Spinal cord (tissue), 10 donors: Measurements from ENCODE around the gene SHPK. TPM values are rescaled to one million over a fixed set of nuclear protein-coding genes. Genes with fewer than 3 reads are reported as not detected.

ENCODE experiments used
- DNase-seq, 6 donors: peaks; one replicate each; pipeline versions ENCODE4 v3.0.0 to v3.0.0-alpha.2; 2013 to 2015; ENCODE audit warnings: low spot score in 6 of 6, low read depth in 4 of 6
- H3K27ac ChIP-seq: one replicate; pipeline ENCODE4 v1.5.1; 2013; ENCODE audit warnings: low read depth, low read length, control low read depth
- H3K27me3 ChIP-seq: one replicate; pipeline ENCODE4 v1.6.1; 2013; ENCODE audit warnings: low read length; ENCODE audit not compliant: control insufficient read depth, insufficient read depth
- H3K36me3 ChIP-seq: one replicate; pipeline ENCODE4 v1.6.1; 2013; ENCODE audit warnings: low read length; ENCODE audit not compliant: control insufficient read depth, insufficient read depth
- H3K4me1 ChIP-seq: one replicate; pipeline ENCODE4 v1.6.1; 2013; ENCODE audit warnings: low read length; ENCODE audit not compliant: control insufficient read depth, insufficient read depth
- H3K4me3 ChIP-seq: one replicate; pipeline ENCODE4 v1.5.1; 2013; ENCODE audit warnings: low read depth, low read length, control low read depth
- H3K9me3 ChIP-seq: one replicate; pipeline ENCODE4 v1.6.1; 2013; ENCODE audit warnings: low read length; ENCODE audit not compliant: control insufficient read depth, insufficient read depth
- WGBS: methylation state at CpG from one replicate; pipeline ENCODE4 v1.1.5; 2013; ENCODE audit warnings: missing lambda C conversion rate; ENCODE audit not compliant: insufficient coverage; 5-methylcytosine and 5-hydroxymethylcytosine counted together
- polyA plus RNA-seq, 2 donors: library from polyadenylated mRNA; unstranded; fragments of 120-200 nt; gene quantifications; one replicate each; pipeline ENCODE4 v1.2.1, GENCODE V29; 2013; ENCODE audit not compliant: insufficient read length in 2 of 2
- total RNA-seq, 2 donors: library from RNA; depleted of rRNA in 1 of 2; stranded (reverse); fragments of 120-200 nt in 1 of 2; fragments of >200 nt in 1 of 2; gene quantifications; one replicate each; pipeline versions ENCODE4 v1.2.3 to v1.2.4, GENCODE V29; 2013 to 2014
- donor health status: healthy.

SHPK gene
- total and polyA plus RNA-seq, 4 donors = 9.6 to 16.2 (median 14.0) TPM

DNA sequence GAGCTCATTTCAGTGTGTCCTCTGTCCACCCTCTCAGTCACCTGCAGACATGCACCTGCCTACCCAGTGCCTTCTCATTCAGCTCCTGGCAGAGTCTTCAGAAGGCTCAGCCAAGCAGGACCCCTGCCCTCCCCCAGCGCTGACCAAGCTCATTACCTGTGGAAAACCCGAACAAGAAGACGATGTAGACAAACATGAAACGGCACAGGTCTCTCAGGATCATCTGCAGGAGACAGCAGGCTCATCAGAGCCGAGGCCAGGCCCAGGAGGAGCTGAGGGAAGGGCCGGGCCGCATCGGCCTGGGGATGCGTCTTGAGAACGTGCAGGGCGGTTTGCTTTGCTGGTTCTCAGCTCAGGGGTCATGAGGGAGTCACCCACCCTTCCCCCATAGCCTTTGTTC, 59.1 kb downstream of the SHPK start:
- Histone ChIP-seq H3K36me3 (peaks cover 53% of the 10 kb centered on the region), H3K27me3 (no peaks in the 10 kb centered on the region), H3K27ac (no peak overlapping the region), H3K4me1 (no peaks in the 10 kb centered on the region), H3K4me3 (no peak overlapping the region), H3K9me3 (no peaks in the 10 kb centered on the region)
- 94% methylated on average over 5 of the region's 11 CpGs for WGBS
- DNase-seq = no peak

GRCh38 chr17:3575511-3575910, 60.5 kb downstream of the SHPK start:
- no peak for DNase-seq
- Histone ChIP-seq H3K36me3 (peaks cover 65% of the 10 kb centered on the region), H3K4me3 (no peak overlapping the region), H3K9me3 (no peaks in the 10 kb centered on the region), H3K27ac (no peak overlapping the region), H3K4me1 (no peaks in the 10 kb centered on the region), H3K27me3 (no peaks in the 10 kb centered on the region)
- 90% methylated on average over 2 of the region's 5 CpGs for WGBS

- Histone ChIP-seq H3K36me3 (peaks cover 62% of the 10 kb centered on the region), H3K4me3 (no peak overlapping the region), H3K27ac (no peak overlapping the region), H3K27me3 (no peaks in the 10 kb centered on the region), H3K4me1 (no peaks in the 10 kb centered on the region), H3K9me3 (no peaks in the 10 kb centered on the region)
- DNase-seq = no peak
- 91% methylated on average over 4 of the region's 7 CpGs for WGBS
Observed at GRCh38 chr17:3574231-3574630, 61.8 kb downstream of the SHPK start.

DNA sequence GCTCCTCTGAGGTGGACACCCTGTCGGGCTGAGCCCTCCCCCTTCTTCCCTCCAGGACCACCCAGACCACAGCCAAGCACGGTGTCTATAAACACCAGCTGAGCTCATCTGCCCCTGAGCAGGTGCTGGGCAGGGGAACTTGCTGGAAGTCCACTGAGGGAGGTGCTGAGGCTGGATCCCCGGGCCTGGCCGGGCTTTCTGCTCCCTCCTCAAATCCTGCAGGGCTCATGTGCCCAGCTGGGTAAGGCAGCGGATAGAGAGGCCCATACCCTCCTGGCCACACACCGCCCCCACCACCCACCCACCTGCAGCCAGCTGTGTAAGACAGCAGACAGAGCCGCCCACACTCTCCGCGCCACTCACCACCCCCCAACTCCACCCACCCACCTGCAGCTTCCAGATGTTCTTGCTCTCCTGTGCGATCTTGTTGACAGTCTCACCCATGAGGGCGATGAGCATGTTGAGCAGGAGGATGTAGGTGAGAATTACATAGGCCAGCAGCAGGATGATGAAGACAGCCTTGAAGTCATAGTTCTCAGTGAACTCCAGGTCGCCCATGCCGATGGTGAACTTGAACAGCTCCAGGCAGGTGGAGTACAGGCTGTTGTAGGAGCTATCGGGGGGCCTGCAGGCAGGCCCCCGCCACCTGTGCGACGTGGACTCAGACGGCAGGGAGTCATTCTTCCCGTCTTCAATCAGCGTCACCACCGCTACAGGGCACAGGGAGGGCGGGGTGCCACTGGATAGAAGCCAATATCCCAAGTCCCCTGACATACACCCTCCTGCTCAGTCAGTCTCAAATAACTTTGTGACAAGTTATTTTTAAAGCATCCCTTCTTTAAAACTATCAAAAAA, 62.6 kb downstream of the SHPK start:
- Histone ChIP-seq H3K9me3 (no peaks in the 10 kb centered on the region), H3K4me1 (no peaks in the 10 kb centered on the region), H3K27ac (no peak overlapping the region), H3K36me3 (peaks cover 60% of the 10 kb centered on the region), H3K27me3 (no peaks in the 10 kb centered on the region), H3K4me3 (no peak overlapping the region)
- WGBS = 94% methylated on average over 12 of the region's 22 CpGs
- DNase-seq = no peak

DNA sequence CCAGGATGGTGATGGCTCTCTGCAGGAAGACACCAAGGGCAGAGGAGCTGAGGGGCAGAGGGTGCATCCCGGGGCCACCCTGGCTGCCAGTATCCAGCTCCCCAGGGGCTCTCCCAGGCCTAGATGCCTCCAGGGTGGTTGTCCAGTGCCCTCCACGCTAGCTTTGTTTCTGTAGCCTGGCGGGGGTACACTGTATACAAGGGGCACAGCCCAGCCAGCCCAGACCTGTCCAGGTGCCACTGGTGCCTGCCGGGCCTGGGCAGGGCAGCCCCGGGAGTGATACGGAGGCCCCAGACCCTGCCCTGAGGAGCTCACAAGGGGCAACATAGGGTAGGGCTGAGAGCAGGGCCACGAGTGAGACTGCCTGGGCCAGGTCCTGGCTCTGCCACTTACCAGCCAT, 63.8 kb downstream of the SHPK start:
- H3K27ac ChIP-seq = no peak overlapping the region
- H3K9me3 ChIP-seq = no peaks in the 10 kb centered on the region
- DNase-seq = no peak
- 94% methylated on average over 7 of the region's 7 CpGs for WGBS
- no peaks in the 10 kb centered on the region for H3K27me3 ChIP-seq
- no peaks in the 10 kb centered on the region for H3K4me1 ChIP-seq
- H3K4me3 ChIP-seq = no peak overlapping the region
- H3K36me3 ChIP-seq = peaks cover 57% of the 10 kb centered on the region

GRCh38 chr17:3571043-3571900, 64.8 kb downstream of the SHPK start:
- Histone ChIP-seq H3K4me3 (no peak overlapping the region), H3K9me3 (no peaks in the 10 kb centered on the region), H3K27me3 (no peaks in the 10 kb centered on the region), H3K4me1 (no peaks in the 10 kb centered on the region), H3K36me3 (peaks cover 59% of the 10 kb centered on the region), H3K27ac (no peak overlapping the region)
- DNase-seq = no peak
- WGBS = 97% methylated on average over 34 of the region's 36 CpGs

DNA sequence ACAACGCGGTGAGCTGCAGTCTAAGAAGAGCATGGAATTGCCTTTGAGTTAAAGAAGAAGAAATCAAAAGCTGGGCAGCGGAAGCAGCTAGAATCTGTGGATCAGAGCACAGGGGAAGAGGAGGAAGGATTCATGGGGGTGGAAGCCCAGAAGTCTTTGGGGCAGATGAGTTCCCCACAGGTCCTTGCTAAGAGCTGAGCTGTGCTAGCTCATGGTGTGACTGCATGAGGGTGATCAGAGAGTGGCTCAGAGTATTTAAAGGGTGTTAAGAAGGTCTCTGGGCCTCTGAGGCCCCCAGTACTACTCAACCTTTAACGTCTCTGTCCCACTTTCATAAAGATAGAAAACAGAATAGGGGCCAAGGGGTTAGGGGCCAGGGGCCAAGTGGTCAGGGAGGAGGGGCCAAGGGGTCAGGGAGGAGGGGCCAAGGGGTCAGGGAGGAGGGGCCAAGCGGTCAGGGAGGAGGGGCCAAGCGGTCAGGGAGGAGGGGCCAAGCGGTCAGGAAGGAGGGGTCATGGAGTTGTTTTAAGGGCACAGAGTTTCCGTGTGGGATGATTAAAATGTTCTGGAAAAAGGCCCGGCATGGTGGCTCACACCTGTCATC, 66.4 kb downstream of the SHPK start:
- no peak overlapping the region for H3K27ac ChIP-seq
- no peak for DNase-seq
- no peaks in the 10 kb centered on the region for H3K27me3 ChIP-seq
- WGBS = 98% methylated on average over 6 of the region's 9 CpGs
- no peaks in the 10 kb centered on the region for H3K4me1 ChIP-seq
- no peak overlapping the region for H3K4me3 ChIP-seq
- peaks cover 72% of the 10 kb centered on the region for H3K36me3 ChIP-seq
- H3K9me3 ChIP-seq = no peaks in the 10 kb centered on the region

DNA sequence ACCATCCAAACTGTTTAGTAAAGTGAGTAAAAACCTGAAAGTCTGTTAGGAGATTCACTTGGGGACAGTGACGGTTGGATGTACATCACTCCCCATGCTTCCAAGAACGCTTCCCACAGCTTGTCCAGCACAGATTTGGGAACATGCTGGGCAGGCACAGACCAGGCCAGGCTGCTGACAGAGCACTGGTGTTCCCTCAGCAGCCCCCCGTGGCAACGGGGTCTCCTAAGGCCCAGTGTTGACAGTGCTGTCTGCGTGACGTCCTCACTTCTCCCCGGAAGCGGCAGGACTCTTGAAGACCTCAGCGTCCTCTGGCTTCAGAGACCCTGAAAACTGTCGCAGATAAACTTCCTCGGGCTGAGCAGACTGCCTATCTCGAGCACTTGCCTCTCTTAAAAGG, 69.5 kb downstream of the SHPK start:
- Histone ChIP-seq H3K4me3 (no peak overlapping the region), H3K36me3 (peaks cover 46% of the 10 kb centered on the region), H3K4me1 (no peaks in the 10 kb centered on the region), H3K27ac (no peak overlapping the region), H3K27me3 (no peaks in the 10 kb centered on the region), H3K9me3 (no peaks in the 10 kb centered on the region)
- 95% methylated on average over 12 of the region's 12 CpGs for WGBS
- DNase-seq = no peak

DNA sequence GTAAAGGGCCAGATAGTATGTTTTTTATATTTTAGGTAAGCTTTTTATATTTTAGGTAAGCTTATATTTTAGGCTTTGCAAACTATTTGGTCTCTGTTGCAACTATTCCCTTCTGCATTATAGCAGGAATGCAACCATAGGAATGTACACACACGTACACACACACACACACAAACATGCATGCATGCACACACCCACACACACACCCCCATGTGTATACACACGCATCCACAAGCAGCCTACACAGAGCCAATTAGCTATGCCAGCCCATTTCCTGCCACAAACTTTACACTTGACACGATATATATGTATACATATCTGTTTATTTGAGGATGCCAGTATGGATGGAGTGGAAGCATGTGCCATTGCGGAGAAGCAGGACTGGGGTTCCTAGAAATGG, 70.9 kb downstream of the SHPK start:
- no peak overlapping the region for H3K27ac ChIP-seq
- no peaks in the 10 kb centered on the region for H3K4me1 ChIP-seq
- H3K27me3 ChIP-seq = no peaks in the 10 kb centered on the region
- 88% methylated on average over 1 of the region's 4 CpGs for WGBS
- DNase-seq = no peak
- H3K4me3 ChIP-seq = no peak overlapping the region
- peaks cover 34% of the 10 kb centered on the region for H3K36me3 ChIP-seq
- H3K9me3 ChIP-seq = no peaks in the 10 kb centered on the region
